ENCODE data around the gene CCDC148.
"Not testable (repeated sequence)": the region's sequence is repeated elsewhere in the genome, so short reads cannot be mapped to it uniquely, and the experiment has no call there.

Gene CCDC148

GRCh38 chr2:158482594-158482993 is 26.0 kb upstream of the CCDC148 start:
- DNase-seq (ENCODE audit: low spot score) = no peak

GRCh38 chr2:158481116-158481515 is 24.6 kb upstream of the CCDC148 start:
- no peak for DNase-seq (ENCODE audit: low spot score)

GRCh38 chr2:158478816-158479215 is 22.3 kb upstream of the CCDC148 start:
- DNase-seq (ENCODE audit: low spot score) = no peak

GRCh38 chr2:158478237-158478636 is 21.7 kb upstream of the CCDC148 start:
- DNase-seq (ENCODE audit: low spot score) = no peak

GRCh38 chr2:158477202-158477601 is 20.6 kb upstream of the CCDC148 start:
- no peak for DNase-seq (ENCODE audit: low spot score)

GRCh38 chr2:158474526-158475011 is 18.0 kb upstream of the CCDC148 start:
- DNase-seq (ENCODE audit: low spot score) = not testable (repeated sequence)

GRCh38 chr2:158473719-158474392 is 17.3 kb upstream of the CCDC148 start:
- DNase-seq (ENCODE audit: low spot score) = no peak

- DNase-seq (ENCODE audit: low spot score) = not testable (repeated sequence)
These were observed 16.7 kb upstream of the CCDC148 start for GRCh38 chr2:158473300-158473699.

GRCh38 chr2:158472829-158473228 is 16.3 kb upstream of the CCDC148 start:
- not testable (repeated sequence) for DNase-seq (ENCODE audit: low spot score)

GRCh38 chr2:158467248-158467647 is 10.7 kb upstream of the CCDC148 start:
- no peak for DNase-seq (ENCODE audit: low spot score)

GRCh38 chr2:158464426-158465281 is 8.1 kb upstream of the CCDC148 start:
- peak; percentile 21 for DNase-seq (ENCODE audit: low spot score)

GRCh38 chr2:158463496-158464095 is 7.0 kb upstream of the CCDC148 start:
- DNase-seq (ENCODE audit: low spot score) = no peak

- peak; percentile 43 for DNase-seq (ENCODE audit: low spot score)
These were observed 4.2 kb upstream of the CCDC148 start for GRCh38 chr2:158460632-158461297.

- DNase-seq (ENCODE audit: low spot score) = peak; percentile 50
These were observed 2.8 kb upstream of the CCDC148 start for GRCh38 chr2:158459161-158460003.

- DNase-seq (ENCODE audit: low spot score) = peak; percentile 48
These were observed 2.0 kb upstream of the CCDC148 start for GRCh38 chr2:158458617-158458920.

GRCh38 chr2:158457826-158458616 is 1.5 kb upstream of the CCDC148 start:
- DNase-seq (ENCODE audit: low spot score) = peak; percentile 82

GRCh38 chr2:158457092-158457825 is 706 bp upstream of the CCDC148 start:
- peak; percentile 55 for DNase-seq (ENCODE audit: low spot score)

GRCh38 chr2:158443606-158444005 is 12.9 kb downstream of the CCDC148 start:
- no peak for DNase-seq (ENCODE audit: low spot score)

GRCh38 chr2:158439062-158439461 is 17.5 kb downstream of the CCDC148 start:
- DNase-seq (ENCODE audit: low spot score) = not testable (repeated sequence)

- DNase-seq (ENCODE audit: low spot score) = not testable (repeated sequence)
These were observed 22.8 kb downstream of the CCDC148 start for GRCh38 chr2:158433716-158434115.
